HG03575 (cell line): ENCODE data around the gene PLA2G15.
"Not testable (repeated sequence)": the region's sequence is repeated elsewhere in the genome, so short reads cannot be mapped to it uniquely, and the experiment has no call there.

Experiments
- ATAC-seq: cut with Tn5 transposase; IDR thresholded peaks from one replicate; pipeline ENCODE4 v1.9.1; 2021; ENCODE audit not compliant: unreplicated experiment, insufficient number of reproducible peaks, low FRiP score; ENCODE audit errors: extremely low read depth

PLA2G15 gene

DNA sequence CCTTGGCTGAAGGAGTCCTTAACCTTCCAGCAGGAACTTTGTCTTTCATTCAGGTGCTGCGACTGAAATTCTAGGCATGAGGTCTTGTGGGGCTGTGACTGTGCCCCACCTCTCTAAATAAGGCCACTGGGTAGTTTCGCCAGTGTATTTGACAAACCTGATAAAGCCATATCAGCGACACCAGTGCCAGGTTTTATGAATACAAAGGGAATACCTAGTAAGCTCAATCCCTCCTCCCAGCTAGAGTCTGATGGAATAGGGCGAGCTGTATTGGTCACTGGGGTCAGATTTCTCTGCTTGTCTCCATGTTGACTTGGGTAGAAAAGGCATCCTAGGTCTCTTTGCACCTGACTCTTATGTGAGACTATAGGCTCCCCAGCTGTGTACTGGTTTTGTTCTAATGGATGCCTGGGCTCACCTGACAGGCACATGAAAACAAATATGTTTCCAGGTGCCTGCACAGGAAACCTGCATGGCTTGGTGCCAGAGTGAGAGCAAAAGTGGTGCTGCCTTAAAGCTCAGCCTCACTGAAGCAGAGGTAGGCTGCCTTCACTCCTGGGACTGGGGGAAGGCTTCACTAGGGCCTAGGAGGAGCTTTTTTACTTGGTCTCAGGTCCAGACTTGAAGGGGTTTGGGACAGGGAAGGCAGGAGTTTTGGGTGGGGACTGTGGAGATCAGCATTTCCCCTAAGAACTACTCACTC lies 27.5 kb downstream of the PLA2G15 start:
- no peak for ATAC-seq

DNA sequence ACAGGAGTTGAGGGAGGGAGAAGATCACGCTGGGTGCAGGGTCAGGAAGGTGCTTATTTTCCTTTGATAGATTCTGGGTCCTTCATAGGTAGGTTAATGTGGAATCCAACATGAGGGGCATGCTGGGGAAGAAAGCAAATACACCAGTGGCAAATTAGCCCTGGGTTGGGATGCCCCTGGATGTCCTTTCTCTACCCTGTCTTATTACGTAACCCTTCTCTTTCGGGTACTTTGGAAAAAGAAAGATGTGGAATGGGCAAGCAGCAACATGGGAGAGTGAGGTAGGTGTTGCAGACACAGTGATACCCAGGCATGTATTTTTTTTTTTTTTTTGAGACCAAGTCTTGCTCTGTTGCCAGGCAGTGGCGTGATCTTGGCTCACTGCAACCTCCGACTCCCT lies 28.3 kb downstream of the PLA2G15 start:
- ATAC-seq = no peak

- ATAC-seq = no peak
Observed at GRCh38 chr16:68273896-68274295, 28.7 kb downstream of the PLA2G15 start.

DNA sequence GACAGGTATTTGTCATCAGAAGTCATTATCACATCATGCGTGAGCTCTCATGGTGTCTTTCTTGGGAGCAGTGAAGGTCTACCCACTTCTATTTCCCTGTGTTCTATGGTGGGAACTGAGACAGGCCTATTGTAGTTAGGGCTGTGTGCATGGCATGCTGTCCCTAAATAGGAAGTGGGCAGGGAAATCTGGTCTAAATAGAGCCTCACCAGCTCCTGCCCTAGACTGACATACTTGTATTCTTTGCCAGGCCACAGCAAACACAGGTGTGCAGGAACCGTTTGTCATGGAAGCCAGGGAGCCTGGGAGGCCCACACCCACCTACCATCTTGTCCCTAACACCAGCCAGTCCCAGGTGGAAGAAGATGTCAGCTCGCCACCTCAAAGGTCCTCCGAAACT lies 29.3 kb downstream of the PLA2G15 start:
- no peak for ATAC-seq

DNA sequence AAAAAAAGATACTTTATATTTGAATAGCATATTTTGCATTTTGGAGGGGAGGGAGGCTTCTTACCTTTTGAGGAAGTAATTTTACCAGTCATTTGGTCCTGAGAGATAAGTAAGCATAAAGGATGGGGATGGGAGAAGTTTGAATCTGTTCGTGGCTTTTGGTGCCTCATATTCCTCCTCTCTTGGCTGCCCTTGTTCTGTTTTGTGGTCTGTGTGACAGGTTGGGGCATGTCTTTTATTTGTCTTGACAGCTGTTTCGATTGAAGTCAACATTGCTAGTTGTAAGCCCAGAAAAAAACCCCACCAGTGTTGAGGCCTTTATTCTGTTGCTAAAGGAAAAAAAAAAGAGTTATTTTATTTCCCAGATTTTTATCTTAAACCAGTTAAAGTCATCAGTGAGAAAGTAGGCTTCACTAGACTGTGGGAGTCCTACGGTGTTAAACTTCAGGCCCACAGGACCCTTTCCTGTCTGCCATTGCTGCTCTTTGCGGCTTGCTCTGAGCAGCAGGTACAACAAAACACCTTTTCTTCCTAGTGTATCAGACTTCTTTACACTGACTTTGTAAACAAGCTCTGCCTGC lies 30.5 kb downstream of the PLA2G15 start:
- ATAC-seq = no peak

- ATAC-seq = no peak
Observed at GRCh38 chr16:68276223-68276622, 31.1 kb downstream of the PLA2G15 start.

GRCh38 chr16:68279726-68280558 lies 34.8 kb downstream of the PLA2G15 start:
- no peak for ATAC-seq

- no peak for ATAC-seq
Observed at GRCh38 chr16:68281368-68282063, 36.3 kb downstream of the PLA2G15 start.

- ATAC-seq = no peak
Observed at GRCh38 chr16:68282064-68282452, 36.9 kb downstream of the PLA2G15 start.

- ATAC-seq = no peak
Observed at GRCh38 chr16:68283346-68283745, 38.2 kb downstream of the PLA2G15 start.

DNA sequence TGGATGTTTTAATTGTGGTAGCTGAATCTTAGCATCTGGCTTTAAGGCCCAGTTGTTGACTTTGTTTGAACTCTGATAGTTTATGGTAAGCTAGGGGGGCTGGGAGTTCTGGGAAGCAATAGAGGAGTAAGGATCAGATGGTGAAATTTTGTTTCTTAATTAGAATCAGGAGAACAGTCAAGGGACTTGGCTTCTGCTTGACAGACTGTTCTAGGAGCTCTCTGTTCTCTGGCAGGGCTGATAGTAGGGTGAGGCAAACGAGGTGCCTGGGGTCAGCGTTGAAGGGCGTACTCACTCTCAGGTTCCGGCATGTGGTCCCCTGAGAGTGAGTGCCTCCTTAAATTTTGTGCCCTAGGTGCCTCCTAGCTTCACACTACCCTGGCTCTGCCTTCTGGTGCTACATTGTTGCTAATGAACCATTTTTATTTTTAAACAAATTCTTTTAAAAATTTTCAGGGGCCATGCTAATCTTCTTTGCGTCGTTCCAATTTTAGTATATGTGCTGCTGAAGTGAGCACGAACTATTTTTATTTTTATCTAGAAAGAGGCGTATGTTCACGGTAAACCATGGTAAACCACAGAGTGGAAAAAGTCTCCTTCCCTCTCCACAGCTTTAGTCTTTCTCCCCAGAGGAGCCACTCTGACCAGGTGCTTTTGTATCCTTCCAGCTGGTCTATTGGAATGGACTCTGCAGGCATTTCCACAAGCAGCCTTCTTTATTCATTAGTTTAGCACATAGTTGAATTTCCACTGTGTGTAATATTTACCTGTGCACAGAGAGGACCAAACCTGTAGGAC lies 38.8 kb downstream of the PLA2G15 start:
- no peak for ATAC-seq

- no peak for ATAC-seq
Observed at GRCh38 chr16:68284847-68285246, 39.7 kb downstream of the PLA2G15 start.

DNA sequence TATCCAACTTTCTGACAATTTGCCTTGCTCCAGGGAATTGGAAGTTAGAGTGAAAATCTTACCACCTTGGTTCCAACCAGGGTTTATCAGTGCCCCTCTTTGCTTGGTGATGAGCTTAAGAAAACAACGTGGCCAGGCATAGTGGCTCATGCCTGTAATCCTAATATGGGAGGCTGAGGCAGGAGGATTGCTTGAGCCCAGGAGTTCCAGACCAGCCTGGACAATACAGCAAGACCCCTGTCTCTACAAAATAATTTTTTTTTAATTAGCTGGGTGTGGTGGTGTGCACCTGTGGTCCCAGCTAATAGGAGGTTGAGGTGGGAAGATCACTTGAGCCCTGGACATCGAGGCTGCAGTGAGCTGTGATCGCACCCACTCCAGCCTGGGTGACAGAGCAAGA lies 40.5 kb downstream of the PLA2G15 start:
- ATAC-seq = no peak

GRCh38 chr16:68286153-68287074 lies 41.2 kb downstream of the PLA2G15 start:
- no peak for ATAC-seq

GRCh38 chr16:68287276-68288251 lies 42.4 kb downstream of the PLA2G15 start:
- ATAC-seq = no peak

GRCh38 chr16:68288252-68288650 lies 43.1 kb downstream of the PLA2G15 start:
- ATAC-seq = no peak

GRCh38 chr16:68288796-68289195 lies 43.6 kb downstream of the PLA2G15 start:
- not testable (repeated sequence) for ATAC-seq
